DOHH2 (cell line): ENCODE results near the gene PIP4K2A.

Experiments used
- CTCF ChIP-seq: fragments of 200-600 bp; sonication (generic); IDR thresholded peaks from one replicate; pipeline ENCODE4 v1.5.1; 2014; ENCODE audit warnings: antibody characterized with exemption, mild to moderate bottlenecking, low read depth, low read length; ENCODE audit not compliant: poor library complexity, severe bottlenecking
- EZH2phosphoT487 ChIP-seq: fragments of 200-600 bp; sonication (generic); IDR thresholded peaks from 2 replicates; pipeline ENCODE4 v1.6.1; 2017; ENCODE audit warnings: borderline replicate concordance, mild to moderate bottlenecking, antibody characterized with exemption, low read length, moderate library complexity, mixed read lengths

GRCh38 chr10:22607261-22607660 is 107.1 kb downstream of the PIP4K2A start:
- TF ChIP-seq EZH2phosphoT487 (no peak), CTCF (no peak)
